H1 (cell line): ENCODE measurements around the gene SFXN4. TPM values are rescaled to one million over a fixed set of nuclear protein-coding genes. Genes with fewer than 3 reads are reported as not detected.

ENCODE experiments used
- ATF3 ChIP-seq: IDR thresholded peaks from 2 replicates; pipeline ENCODE4 v1.6.1; 2011; ENCODE audit warnings: low read depth, mild to moderate bottlenecking, low read length; ENCODE audit not compliant: insufficient read depth
- HDAC6 ChIP-seq: IDR thresholded peaks from one replicate; pipeline ENCODE4 v1.7.1; 2012; ENCODE audit warnings: low read depth, mild to moderate bottlenecking, inconsistent platforms, low read length, moderate library complexity
- PHF8 ChIP-seq: fragments of 200-600 bp; sonication (generic); conservative IDR thresholded peaks from 2 replicates; pipeline ENCODE4 v1.7.1; 2012; ENCODE audit warnings: low read depth, mild to moderate bottlenecking, inconsistent platforms, low read length, moderate library complexity
- POU5F1 ChIP-seq: IDR thresholded peaks from 2 replicates; pipeline ENCODE4 v1.6.1; 2011; ENCODE audit warnings: low read depth, mild to moderate bottlenecking, low read length, moderate library complexity
- RAD21 ChIP-seq, 2 experiments: IDR thresholded peaks in 1 of 2; conservative IDR thresholded peaks in 1 of 2; 2 replicates each; pipeline ENCODE4 v1.6.1; 2011; ENCODE audit warnings: low read depth in 2 of 2, low read length in 2 of 2, improper control_type of control experiment in 1 of 2, inconsistent platforms in 1 of 2, mild to moderate bottlenecking in 1 of 2, moderate library complexity in 1 of 2
- polyA plus RNA-seq, 7 experiments: library from polyadenylated mRNA; depleted of rRNA in 3 of 7; stranded (reverse) in 5 of 7; unstranded in 2 of 7; fragments of >200 nt in 5 of 7; fragments of 200-250 nt in 2 of 7; gene quantifications; 1 replicate in 5 of 7; 2 replicates in 1 of 7; 4 replicates in 1 of 7; pipeline versions ENCODE4 v1.2.1 to v1.2.3, GENCODE V29; 2011 to 2013; ENCODE audit warnings: missing spikeins in 2 of 7, mixed read lengths in 2 of 7
- total RNA-seq: library from RNA; stranded (reverse); fragmentation: NEBNext Ultra II Directional; extraction: Animal tissue kit (Norgen Biotek cat#: 25700); gene quantifications from 2 replicates; pipeline ENCODE4 v1.2.1, GENCODE V29; 2021

Gene SFXN4
- total and polyA plus RNA-seq, 2 of the 8 experiments (the other 6 are each of a cell fraction or from before 2014, with no cell fraction given): 15.4 to 21.6 TPM

DNA sequence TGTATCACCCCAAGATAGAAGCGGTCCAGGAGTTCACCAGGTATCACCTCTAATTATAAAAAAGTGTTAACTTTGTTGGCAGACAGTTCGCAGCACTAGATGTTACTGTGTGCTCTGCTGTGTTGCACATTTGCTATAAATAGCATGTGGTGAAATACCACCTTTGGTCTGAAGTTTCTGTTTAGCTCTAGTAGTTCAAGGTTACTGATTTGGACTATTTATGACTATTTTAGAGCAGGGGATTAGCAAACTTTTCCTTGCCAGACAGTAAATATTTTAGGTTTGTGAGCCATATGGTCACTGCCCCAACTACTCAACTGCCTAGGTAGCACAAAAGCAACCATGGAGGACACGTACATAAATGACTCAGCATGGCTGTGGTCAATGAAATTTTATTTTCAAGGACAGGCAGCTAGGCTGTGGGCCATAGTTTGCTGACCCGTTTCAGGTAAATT, 45.1 kb downstream of the SFXN4 start (continued):
- TF ChIP-seq POU5F1 (no peak), HDAC6 (no peak), RAD21 (IDR thresholded peaks at IDR 0.05 in 1 of 2, conservative IDR thresholded peaks at IDR 0.05 in 1 of 2; ENCODE audit: low read depth in 2 of 2, low read length in 2 of 2) (no peak), ATF3 (no peak), PHF8 (no peak)
- TF ChIP-seq, all 59 proteins: peak for 0
